Measurements from ENCODE around the gene DCC. TPM values are rescaled to one million over a fixed set of nuclear protein-coding genes. Genes with fewer than 3 reads are reported as not detected.

The DCC gene
- total and polyA plus RNA-seq, 2 experiments from 2014 or later: 0.53 to 0.73 TPM

DNA sequence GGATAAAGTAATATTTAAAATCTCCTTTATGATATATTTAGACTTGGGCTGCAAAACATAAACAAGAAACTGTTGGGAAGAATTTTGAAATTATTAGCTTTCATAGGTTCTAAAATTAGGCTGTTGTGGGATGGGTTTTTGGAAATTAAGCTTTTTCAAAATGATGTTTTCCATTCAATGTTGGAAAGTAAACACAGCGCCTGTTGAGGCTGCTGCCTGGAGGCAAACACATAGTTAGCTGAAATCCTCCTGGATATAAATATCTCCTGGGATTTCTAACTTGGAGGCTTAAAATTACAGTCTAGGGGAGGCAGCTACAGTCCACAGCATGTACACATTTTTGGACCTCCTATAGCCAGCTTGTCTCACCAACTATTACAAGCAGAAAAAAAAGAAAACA lies 197.3 kb downstream of the DCC start (continued):
- no peak for TF ChIP-seq CTCF (conservative IDR thresholded peaks at IDR 0.05; ENCODE audit: low read depth in 2 of 2)
- TF ChIP-seq CREB1 (CRISPR knock-in tag; IDR thresholded peaks at IDR 0.05; ENCODE audit: low read depth): no peak
- no peak for TF ChIP-seq EZH2phosphoT487 (IDR thresholded peaks at IDR 0.05; ENCODE audit: unreplicated experiment)
- TF ChIP-seq STAT1 (IDR thresholded peaks at IDR 0.05; ENCODE audit: unreplicated experiment): no peak
- TF ChIP-seq ZNF331 (CRISPR knock-in tag; IDR thresholded peaks at IDR 0.05; ENCODE audit: low read depth): no peak
- no peak for TF ChIP-seq ZNF114 (CRISPR knock-in tag; IDR thresholded peaks at IDR 0.05)
- no peak for TF ChIP-seq POLR2AphosphoS5 (IDR thresholded peaks at IDR 0.05; ENCODE audit: low read depth)
- TF ChIP-seq, protein P1, sequence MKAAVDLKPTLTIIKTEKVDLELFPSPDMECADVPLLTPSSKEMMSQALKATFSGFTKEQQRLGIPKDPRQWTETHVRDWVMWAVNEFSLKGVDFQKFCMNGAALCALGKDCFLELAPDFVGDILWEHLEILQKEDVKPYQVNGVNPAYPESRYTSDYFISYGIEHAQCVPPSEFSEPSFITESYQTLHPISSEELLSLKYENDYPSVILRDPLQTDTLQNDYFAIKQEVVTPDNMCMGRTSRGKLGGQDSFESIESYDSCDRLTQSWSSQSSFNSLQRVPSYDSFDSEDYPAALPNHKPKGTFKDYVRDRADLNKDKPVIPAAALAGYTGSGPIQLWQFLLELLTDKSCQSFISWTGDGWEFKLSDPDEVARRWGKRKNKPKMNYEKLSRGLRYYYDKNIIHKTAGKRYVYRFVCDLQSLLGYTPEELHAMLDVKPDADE (IDR thresholded peaks at IDR 0.05): no peak
- no peak for TF ChIP-seq REST (IDR thresholded peaks at IDR 0.05; ENCODE audit: unreplicated experiment)

GRCh38 chr18:52541056-52541455 lies 201.1 kb downstream of the DCC start:
- H3K27me3 ChIP-seq (ENCODE audit: insufficient read depth): no peaks in the 10 kb centered on the region
- ATAC-seq (no peak), DNase-seq (ENCODE audit: low spot score) (no peak)
- H3K36me3 Mint-ChIP-seq (ENCODE audit: low read depth): no peaks in the 10 kb centered on the region
- peaks cover 2% of the 10 kb centered on the region; the same call in 1 of the 3 replicates for H3K4me1 Mint-ChIP-seq
- H3K4me3 Mint-ChIP-seq: no peak overlapping the region
- H2AFZ ChIP-seq: no peak overlapping the region
- H4K20me1 ChIP-seq (replicated peaks; ENCODE audit: insufficient read depth): no peaks in the 10 kb centered on the region
- no peak overlapping the region for H3K27ac Mint-ChIP-seq
- H3K36me3 ChIP-seq (ENCODE audit: insufficient read depth): no peaks in the 10 kb centered on the region
- no peaks in the 10 kb centered on the region for H3K79me2 ChIP-seq (replicated peaks; ENCODE audit: insufficient read depth)
- no peaks in the 10 kb centered on the region for H3F3A ChIP-seq (replicated peaks; ENCODE audit: low read depth)
- H3K27me3 Mint-ChIP-seq (ENCODE audit: insufficient read depth, low read depth, poor library complexity): no peaks in the 10 kb centered on the region
- no peak overlapping the region for H3K4me2 ChIP-seq
- H3K9me2 ChIP-seq (ENCODE audit: insufficient read depth): no peaks in the 10 kb centered on the region; the same call in 1 of the 2 replicates
- peaks cover 10% of the 10 kb centered on the region; the same call in 2 of the 3 replicates for H3K9me3 Mint-ChIP-seq
- no peaks in the 10 kb centered on the region; the same call in 1 of the 2 replicates for H3K4me1 ChIP-seq (ENCODE audit: insufficient read depth)
- no peak overlapping the region for H3K27ac ChIP-seq (ENCODE audit: low read depth)
- H3K4me3 ChIP-seq: no peak overlapping the region
- TF ChIP-seq NANOG (IDR thresholded peaks at IDR 0.05; ENCODE audit: borderline replicate concordance) (no peak), REST (IDR thresholded peaks at IDR 0.05; ENCODE audit: unreplicated experiment) (no peak), EZH2phosphoT487 (IDR thresholded peaks at IDR 0.05; ENCODE audit: unreplicated experiment) (no peak), CTCF (conservative IDR thresholded peaks at IDR 0.05; ENCODE audit: low read depth in 2 of 2) (no peak), ZNF331 (CRISPR knock-in tag; IDR thresholded peaks at IDR 0.05; ENCODE audit: low read depth) (no peak), POLR2AphosphoS5 (IDR thresholded peaks at IDR 0.05; ENCODE audit: low read depth) (no peak), JUNB (IDR thresholded peaks at IDR 0.05; ENCODE audit: unreplicated experiment) (no peak), CREB1 (CRISPR knock-in tag; IDR thresholded peaks at IDR 0.05; ENCODE audit: low read depth) (no peak), EZH2 (IDR thresholded peaks at IDR 0.05; ENCODE audit: low read depth, unreplicated experiment) (no peak)

Data from GM23338 (cell line).